Right lobe of liver (tissue), 4 donors: ENCODE results near the gene LSMEM2.
"Not testable (repeated sequence)": the region's sequence is repeated elsewhere in the genome, so short reads cannot be mapped to it uniquely, and the experiment has no call there.

Experiments
- POLR2A ChIP-seq: fragments of 450-650 bp; IDR thresholded peaks from one replicate; pipeline ENCODE4 v1.6.1; 2017; ENCODE audit warnings: antibody characterized with exemption, mild to moderate bottlenecking
- TF ChIP-seq, protein P1 (sequence below), 4 donors: fragments of 200-600 bp in 3 of 4; fragments of 450-650 bp in 1 of 4; IDR thresholded peaks; one replicate each; pipeline versions ENCODE4 v1.5.1 to v1.8.0; 2016 to 2022; ENCODE audit warnings: antibody characterized with exemption in 4 of 4, mild to moderate bottlenecking in 2 of 4
- donor health status: DM: no; HTN: no; CAD: no.
- donor health status: DM: no; HTN: no; CAD: no.
- donor health status: DM: no; HTN: yes; CAD: no.

DNA sequence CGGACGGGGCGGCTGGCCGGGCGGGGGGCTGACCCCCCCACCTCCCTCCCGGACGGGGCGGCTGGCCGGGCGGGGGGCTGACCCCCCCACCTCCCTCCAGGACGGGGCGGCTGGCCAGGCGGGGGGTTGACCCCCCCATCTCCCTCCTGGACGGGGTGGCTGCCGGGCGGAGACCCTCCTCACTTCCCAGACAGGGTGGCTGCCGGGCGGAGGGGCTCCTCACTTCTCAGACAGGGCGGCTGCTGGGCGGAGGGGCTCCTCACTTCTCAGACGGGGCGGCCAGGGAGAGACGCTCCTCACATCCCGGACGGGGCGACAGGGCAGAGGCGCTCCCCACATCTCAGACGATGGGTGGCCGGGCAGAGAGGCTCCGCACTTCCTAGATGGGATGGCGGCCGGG is 33.2 kb downstream of the LSMEM2 start:
- TF ChIP-seq, protein P1, sequence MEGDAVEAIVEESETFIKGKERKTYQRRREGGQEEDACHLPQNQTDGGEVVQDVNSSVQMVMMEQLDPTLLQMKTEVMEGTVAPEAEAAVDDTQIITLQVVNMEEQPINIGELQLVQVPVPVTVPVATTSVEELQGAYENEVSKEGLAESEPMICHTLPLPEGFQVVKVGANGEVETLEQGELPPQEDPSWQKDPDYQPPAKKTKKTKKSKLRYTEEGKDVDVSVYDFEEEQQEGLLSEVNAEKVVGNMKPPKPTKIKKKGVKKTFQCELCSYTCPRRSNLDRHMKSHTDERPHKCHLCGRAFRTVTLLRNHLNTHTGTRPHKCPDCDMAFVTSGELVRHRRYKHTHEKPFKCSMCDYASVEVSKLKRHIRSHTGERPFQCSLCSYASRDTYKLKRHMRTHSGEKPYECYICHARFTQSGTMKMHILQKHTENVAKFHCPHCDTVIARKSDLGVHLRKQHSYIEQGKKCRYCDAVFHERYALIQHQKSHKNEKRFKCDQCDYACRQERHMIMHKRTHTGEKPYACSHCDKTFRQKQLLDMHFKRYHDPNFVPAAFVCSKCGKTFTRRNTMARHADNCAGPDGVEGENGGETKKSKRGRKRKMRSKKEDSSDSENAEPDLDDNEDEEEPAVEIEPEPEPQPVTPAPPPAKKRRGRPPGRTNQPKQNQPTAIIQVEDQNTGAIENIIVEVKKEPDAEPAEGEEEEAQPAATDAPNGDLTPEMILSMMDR (IDR thresholded peaks at IDR 0.05), result not testable (repeated sequence)
- not testable (repeated sequence) for TF ChIP-seq POLR2A
